SK-N-SH (cell line): ENCODE data around the gene TMEM115.
A peak's percentile ranks its signal among the peaks of the same experiment; 100 is the strongest.

Experiments
- CTCF ChIP-seq: fragments of 200-600 bp; sonication (generic); IDR thresholded peaks from 2 replicates; pipeline ENCODE4 v1.6.1; 2017; ENCODE audit warnings: antibody characterized with exemption, mild to moderate bottlenecking, moderate library complexity
- POLR2AphosphoS5 ChIP-seq: IDR thresholded peaks from 2 replicates; pipeline ENCODE4 v1.6.1; 2012; ENCODE audit warnings: low read depth, low read length

GRCh38 chr3:50319894-50320625 lies 39.3 kb downstream of the TMEM115 start:
- TF ChIP-seq POLR2AphosphoS5 (no peak), CTCF (peak; percentile 16; the same call in 1 of the 2 replicates)
